HAP-1 (cell line): ENCODE results near the gene INMT.

Experiments
- DNase-seq, 2 experiments: peaks; one replicate each; pipeline ENCODE4 v3.0.0-alpha.2; 2016 to 2020; ENCODE audit warnings: low spot score in 2 of 2
- H3K27me3 ChIP-seq: fragments of 250-450 bp; sonication (Bioruptor Pico); 2 replicates; pipeline ENCODE4 v1.5.1; 2020; ENCODE audit warnings: low read depth, mild to moderate bottlenecking, moderate library complexity
- H3K36me3 ChIP-seq: fragments of 250-450 bp; sonication (Bioruptor Pico); replicated peaks from 2 replicates; pipeline ENCODE4 v1.5.1; 2020; ENCODE audit warnings: mild to moderate bottlenecking
- H3K4me1 ChIP-seq: fragments of 250-450 bp; sonication (Bioruptor Pico); 2 replicates; pipeline ENCODE4 v1.5.1; 2020; ENCODE audit warnings: mild to moderate bottlenecking
- H3K4me3 ChIP-seq: fragments of 250-450 bp; sonication (Bioruptor Pico); 2 replicates; pipeline ENCODE4 v1.5.1; 2020; ENCODE audit warnings: mild to moderate bottlenecking, moderate library complexity
- H3K9me3 ChIP-seq: fragments of 250-450 bp; sonication (Bioruptor Pico); 2 replicates; pipeline ENCODE4 v1.5.1; 2020; ENCODE audit warnings: mild to moderate bottlenecking, moderate library complexity
- in situ Hi-C: fragments of 300-500 bp; cut with MboI; formaldehyde crosslinking; loops from 3 replicates; pipeline ENCODE4 v1.14.3; 2020; ENCODE audit warnings: low sequenced_read_pairs, inconsistent platforms, mixed read lengths

The INMT gene

DNA sequence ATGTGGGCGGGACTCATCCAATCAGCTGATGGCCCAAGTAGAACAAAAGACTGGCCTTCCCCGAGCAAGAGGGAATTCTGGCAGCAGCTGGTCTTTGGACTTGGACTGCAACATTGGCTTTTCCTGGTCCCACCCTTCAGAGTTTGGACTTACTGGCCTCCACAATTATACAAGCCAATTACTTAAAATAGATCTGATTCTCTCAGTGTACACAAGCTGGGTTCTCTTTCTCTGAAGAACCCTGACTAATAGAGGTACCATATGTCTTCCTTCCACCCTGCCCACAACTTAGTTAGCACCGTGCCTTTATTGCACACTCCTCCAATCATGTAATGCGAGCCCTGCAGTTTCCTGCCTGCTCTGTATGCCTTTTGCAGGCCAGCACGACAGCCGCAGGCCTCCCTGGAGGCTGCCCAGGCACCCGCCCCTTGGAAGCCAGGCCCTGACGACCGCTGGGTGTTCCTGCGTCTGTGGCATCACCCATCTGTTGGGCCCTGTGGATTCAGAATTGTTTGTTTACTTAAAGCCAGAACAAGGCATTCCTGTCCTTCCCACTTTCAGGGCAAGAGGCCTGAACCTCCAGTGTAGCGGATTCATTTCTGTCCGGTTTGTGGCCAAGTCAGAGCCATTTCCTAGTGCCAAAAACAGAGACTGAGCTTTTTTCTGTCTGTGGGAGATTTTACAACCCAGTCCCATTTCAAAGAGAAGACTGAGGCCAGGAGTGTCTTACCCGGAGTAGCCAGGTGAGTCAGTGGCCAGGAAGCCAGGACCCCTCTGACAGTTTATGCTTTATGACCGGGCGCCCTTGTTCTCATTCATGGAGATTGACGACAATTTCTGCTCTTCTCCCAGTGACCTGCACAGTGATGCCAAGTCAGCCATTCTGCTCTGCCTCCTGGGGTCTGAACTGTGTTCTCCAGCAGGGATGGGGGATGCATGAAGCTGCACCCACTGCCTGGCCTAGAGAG, 968 bp upstream of the INMT start:
- in situ Hi-C loops = no loop called here
- H3K4me3 ChIP-seq = no peak overlapping the region
- H3K9me3 ChIP-seq = no peaks in the 10 kb centered on the region
- H3K36me3 ChIP-seq = no peaks in the 10 kb centered on the region
- DNase-seq = no peak
- H3K4me1 ChIP-seq = no peaks in the 10 kb centered on the region
- no peaks in the 10 kb centered on the region for H3K27me3 ChIP-seq

DNA sequence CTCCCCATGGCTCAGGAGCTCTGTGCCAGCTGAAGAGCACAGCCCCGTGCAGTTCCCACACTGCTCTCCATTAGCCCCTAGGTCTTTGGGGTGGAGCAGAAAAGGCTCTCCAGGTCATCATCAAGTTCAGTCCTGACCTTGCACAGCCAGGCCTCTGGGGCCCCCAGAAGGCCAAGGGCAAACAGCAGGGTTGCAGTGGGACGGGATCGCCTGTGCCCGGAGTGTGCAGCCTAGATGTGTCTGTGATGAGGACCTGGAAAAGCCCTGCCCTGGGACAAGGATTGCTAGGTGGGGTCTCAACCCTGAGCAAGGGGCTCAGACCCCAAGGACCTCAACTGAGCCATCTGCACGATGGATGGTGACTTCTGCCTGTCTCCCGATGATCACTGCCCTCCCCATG, 549 bp downstream of the INMT start:
- Histone ChIP-seq H3K27me3 (no peaks in the 10 kb centered on the region), H3K4me1 (no peaks in the 10 kb centered on the region), H3K36me3 (no peaks in the 10 kb centered on the region), H3K4me3 (no peak overlapping the region), H3K9me3 (no peaks in the 10 kb centered on the region)
- in situ Hi-C loops = no loop called here
- DNase-seq = no peak

DNA sequence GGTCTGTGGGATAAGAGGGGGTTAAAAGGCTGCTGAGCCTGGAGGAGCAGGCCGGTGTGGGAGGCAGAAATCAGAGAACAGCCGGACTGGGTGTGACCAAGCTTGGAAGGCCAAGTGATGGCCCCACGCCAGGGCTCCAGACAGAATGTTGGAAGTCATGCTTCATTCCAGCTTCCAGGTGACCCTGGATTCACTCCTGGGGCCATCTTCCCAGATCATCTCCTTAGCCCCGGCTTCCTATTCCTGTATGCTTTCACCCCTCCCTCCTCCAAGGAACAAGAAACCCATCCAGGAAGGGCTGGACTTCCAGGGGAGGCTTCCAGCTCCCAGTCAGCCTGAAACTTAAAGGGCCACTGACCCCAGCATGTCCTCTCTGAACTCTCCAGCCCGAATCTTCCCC, 1.0 kb downstream of the INMT start:
- no peaks in the 10 kb centered on the region for H3K27me3 ChIP-seq
- no peaks in the 10 kb centered on the region for H3K9me3 ChIP-seq
- no peak overlapping the region for H3K4me3 ChIP-seq
- no peaks in the 10 kb centered on the region for H3K36me3 ChIP-seq
- no peaks in the 10 kb centered on the region for H3K4me1 ChIP-seq
- in situ Hi-C loops = no loop called here
- DNase-seq = no peak

DNA sequence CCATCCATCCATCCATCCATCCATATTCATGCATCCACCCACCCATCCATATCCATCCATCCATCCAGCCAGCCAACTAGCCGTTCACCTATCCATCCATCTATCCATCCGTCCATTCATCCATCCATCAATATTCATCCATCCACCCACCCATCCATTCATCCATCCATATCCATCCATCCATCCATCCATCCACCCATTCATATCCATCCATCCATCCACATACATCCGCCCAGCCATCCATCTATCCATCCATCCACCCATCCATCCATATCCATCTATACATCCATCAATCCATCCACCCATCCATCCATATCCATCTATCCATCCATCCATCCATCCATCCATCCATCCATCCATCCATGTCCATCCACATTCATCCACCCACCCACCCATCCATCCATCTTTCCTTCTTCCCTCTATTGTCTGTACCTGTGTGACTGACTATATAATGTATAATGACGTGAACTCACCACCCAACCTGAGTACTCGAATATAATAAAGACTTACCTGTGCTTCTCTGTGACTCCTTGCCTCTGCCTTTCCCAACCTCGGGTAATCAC, 2.5 kb downstream of the INMT start:
- H3K36me3 ChIP-seq = no peaks in the 10 kb centered on the region
- no peak for DNase-seq
- H3K27me3 ChIP-seq = no peaks in the 10 kb centered on the region
- no peaks in the 10 kb centered on the region for H3K9me3 ChIP-seq
- no peaks in the 10 kb centered on the region for H3K4me1 ChIP-seq
- no peak overlapping the region for H3K4me3 ChIP-seq
- in situ Hi-C loops = no loop called here

DNA sequence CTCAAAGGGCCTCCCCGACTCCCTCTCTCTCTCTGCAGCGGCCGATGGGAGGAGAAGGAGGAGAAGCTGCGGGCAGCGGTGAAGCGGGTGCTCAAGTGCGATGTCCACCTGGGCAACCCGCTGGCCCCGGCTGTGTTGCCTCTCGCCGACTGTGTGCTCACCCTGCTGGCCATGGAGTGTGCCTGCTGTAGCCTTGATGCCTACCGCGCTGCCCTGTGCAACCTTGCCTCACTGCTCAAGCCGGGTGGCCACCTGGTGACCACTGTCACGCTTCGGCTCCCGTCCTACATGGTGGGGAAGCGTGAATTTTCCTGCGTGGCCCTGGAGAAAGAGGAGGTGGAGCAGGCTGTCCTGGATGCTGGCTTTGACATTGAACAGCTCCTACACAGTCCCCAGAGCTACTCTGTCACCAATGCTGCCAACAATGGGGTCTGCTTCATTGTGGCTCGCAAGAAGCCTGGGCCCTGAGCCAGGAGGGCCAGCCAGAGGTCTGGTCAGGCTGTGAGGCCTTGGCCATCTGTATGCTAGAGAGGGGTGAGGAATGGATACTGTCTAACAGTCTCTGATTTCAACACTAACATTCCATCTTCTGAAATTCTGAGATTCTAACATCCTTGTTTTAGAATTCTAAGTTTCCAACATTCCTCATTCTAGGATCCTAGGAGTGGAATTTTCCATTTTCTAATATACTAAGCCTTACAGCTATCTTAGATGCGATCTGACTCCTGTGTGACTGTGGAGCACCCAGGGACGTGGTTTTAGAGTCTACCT, 3.6 kb downstream of the INMT start:
- Histone ChIP-seq H3K9me3 (no peaks in the 10 kb centered on the region), H3K4me3 (no peak overlapping the region), H3K4me1 (no peaks in the 10 kb centered on the region), H3K36me3 (no peaks in the 10 kb centered on the region), H3K27me3 (no peaks in the 10 kb centered on the region)
- no peak for DNase-seq
- in situ Hi-C loops = no loop called here

DNA sequence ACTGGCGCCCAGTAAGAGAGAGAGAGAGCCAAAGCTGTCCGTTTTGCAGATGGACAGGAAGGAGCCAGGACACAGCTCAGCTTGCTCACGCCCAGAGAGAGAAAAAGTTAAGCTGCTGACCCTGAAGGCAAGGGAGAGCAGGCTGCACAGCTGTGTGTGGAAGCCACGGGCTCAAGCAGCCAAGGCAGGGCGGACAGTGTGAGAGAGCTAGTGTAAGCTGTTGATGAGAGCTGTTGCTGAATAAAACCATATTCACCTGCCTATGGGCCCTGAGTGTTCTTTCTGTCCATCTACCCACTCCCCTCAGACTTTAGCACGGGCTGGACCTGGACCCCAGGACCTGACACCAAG, 5.4 kb downstream of the INMT start:
- Histone ChIP-seq H3K9me3 (no peaks in the 10 kb centered on the region), H3K36me3 (no peaks in the 10 kb centered on the region), H3K27me3 (no peaks in the 10 kb centered on the region; the same call in 1 of the 2 replicates), H3K4me3 (no peak overlapping the region), H3K4me1 (no peaks in the 10 kb centered on the region)
- DNase-seq = no peak
- in situ Hi-C loops = no loop called here

DNA sequence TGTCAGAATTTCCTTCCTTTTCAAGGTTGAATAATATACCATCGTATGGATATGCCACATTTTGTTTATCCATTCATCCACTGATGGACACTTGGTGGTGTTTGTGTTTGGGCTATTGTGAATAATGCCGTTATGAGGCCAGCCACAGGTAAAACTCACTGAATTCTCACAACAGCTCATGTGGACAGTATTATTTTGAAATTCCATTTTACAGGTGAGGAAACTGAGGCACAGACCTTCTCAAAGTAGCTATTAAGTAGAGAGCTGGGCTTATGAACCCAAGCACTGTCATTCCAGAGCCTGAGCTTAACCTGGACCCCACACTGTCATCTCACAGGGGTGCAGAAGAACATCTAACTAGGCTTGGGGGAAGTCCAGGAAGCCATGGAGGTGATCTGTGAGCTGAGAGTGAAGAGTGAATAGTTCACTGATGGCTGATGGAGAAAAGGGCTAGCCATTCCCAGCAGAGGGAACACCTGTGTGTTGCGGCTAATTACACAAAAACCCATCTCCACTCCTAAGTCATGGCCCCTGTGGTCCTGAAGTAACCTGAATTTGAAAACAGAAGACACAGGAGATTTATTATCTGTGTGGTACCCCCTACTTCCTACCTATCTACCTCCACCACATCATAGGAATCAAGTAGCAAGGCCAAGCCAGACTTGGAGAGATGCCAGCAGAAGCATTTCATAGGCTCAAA, 8.7 kb downstream of the INMT start:
- Histone ChIP-seq H3K36me3 (no peaks in the 10 kb centered on the region), H3K4me1 (no peaks in the 10 kb centered on the region), H3K4me3 (no peak overlapping the region), H3K9me3 (no peaks in the 10 kb centered on the region), H3K27me3 (no peaks in the 10 kb centered on the region; the same call in 1 of the 2 replicates)
- in situ Hi-C loops = no loop called here
- no peak for DNase-seq

DNA sequence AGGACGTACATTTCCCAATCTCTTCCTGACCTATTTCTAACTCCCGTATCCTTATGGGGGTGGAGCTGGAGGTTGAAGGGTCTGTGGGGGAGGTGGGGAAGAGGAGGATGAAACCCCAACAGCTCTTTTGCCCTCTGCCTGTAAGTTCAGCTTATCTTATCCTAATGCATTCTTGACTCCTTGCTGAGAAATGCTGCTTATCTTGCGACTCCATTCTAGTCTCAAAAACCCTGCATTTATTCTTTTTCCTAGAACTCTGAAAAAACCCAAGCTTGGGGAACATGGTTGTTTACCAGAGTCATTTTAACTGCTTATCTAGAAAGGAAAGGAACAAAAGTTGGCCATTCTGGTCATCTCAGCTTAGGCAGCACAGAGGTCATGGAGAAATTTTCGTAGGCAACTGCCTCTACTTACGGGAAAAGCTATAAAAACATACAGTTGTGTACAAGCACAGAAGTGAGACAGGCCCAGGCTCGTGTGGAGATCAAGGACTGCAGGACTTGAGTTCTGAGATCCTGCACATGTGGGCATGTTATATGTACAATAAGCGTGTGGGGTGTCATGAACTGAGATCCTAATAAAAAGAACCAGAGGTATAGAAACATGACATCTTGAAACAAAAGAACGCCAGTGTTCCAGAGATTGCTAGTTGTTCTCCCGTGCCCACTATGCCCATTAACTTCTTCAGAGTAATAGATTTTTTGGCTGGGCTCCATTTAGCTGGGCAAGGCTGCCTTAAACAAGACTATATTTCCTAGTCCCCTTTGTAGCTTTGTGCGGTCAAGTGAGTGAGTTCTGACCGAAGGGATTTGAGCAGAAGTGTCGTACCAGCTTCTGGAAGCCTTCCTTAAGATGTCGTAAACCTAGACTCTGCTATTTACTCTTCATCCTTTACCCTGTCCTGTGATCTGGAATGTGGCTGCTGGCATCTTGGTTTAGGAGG, 9.6 kb downstream of the INMT start:
- Histone ChIP-seq H3K36me3 (no peaks in the 10 kb centered on the region), H3K9me3 (no peaks in the 10 kb centered on the region), H3K4me3 (no peak overlapping the region), H3K27me3 (no peaks in the 10 kb centered on the region; the same call in 1 of the 2 replicates), H3K4me1 (no peaks in the 10 kb centered on the region)
- in situ Hi-C loops = no loop called here
- no peak for DNase-seq

DNA sequence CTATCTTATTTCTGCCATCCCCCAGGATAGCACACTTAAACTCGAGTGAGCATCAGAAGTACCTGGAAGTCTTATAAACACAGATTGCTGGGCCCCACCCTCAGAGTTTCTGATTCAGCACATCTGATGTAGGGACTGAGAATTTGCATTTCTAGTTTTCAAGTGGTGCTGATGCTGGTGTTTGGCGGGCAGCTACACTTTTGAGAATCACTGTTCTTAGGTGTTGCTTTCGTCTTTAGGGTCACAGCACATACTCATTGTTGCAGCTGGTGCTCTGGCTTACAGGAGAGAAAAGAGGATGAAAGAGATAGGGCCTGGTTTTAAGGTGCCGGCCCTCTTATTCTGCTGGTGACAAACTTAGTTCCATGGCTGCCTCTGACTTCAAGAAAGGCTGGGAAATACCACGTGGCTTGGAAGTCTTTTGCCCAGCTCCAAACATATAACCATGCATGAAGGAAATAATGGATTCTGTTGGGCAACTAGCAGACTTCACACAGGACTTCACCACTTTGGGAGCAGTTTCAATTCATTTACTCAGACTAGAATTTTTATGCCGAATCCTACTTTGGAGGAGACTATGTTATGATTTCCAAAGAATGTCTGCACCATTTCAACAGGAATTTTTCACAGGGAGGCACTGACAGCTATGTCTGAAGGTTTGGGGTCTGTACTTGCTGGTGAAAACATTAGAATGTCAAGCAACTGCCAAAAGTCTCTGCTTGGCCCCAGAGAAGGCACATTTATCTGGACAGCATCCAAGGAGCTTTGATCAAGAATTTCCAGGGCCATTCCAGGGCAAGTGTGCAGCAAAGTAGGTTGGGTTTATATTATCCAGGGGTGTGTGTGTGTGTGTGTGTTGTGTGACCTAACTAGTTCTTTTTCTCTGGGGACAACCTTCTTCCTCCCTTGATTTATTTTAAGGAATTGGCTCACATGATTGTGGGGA, 12.4 kb downstream of the INMT start:
- no peak overlapping the region for H3K4me3 ChIP-seq
- no peaks in the 10 kb centered on the region for H3K4me1 ChIP-seq
- H3K36me3 ChIP-seq = no peaks in the 10 kb centered on the region
- in situ Hi-C loops = no loop called here
- H3K27me3 ChIP-seq = peaks cover 3% of the 10 kb centered on the region
- no peaks in the 10 kb centered on the region for H3K9me3 ChIP-seq
- DNase-seq = no peak

DNA sequence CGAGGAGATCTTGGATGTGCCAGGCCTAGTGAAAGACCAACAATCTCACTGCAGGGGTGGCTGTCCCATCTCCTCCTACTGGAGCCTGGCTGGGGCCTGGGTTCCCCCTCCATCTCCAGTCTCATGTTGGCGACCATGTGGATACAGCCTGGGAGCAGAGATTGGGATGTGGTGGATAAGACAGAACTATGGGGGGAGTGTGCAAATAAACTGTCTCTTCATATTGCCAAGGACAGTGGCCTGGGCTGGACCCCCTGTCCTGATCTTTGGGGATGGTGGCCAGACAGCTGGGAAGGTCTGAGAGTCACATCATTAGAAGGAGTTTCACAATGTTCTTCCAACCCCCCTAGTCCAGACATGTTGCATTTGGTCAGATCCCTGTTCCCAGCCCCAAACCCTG, 13.5 kb downstream of the INMT start:
- DNase-seq = no peak
- no peaks in the 10 kb centered on the region for H3K4me1 ChIP-seq
- no peaks in the 10 kb centered on the region for H3K9me3 ChIP-seq
- in situ Hi-C loops = no loop called here
- H3K27me3 ChIP-seq = peaks cover 3% of the 10 kb centered on the region
- H3K36me3 ChIP-seq = no peaks in the 10 kb centered on the region
- no peak overlapping the region for H3K4me3 ChIP-seq

DNA sequence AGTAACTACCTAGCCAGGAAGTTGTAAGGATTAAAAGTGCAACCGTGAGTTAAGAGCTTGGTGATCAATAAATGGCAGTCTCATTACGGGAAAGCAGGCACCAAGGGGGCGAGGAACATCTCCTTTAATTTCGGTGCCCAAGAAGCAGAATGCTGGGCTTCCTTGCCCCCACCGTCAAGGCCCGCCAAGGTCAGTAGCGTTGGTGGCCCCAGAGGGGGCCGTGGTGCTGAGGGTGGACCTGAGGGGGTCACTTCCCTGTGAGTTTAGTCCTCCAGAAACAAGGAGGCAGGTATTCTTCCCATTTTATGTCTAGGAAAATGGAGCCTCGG, 18.9 kb downstream of the INMT start:
- Histone ChIP-seq H3K36me3 (no peaks in the 10 kb centered on the region), H3K4me3 (peak overlapping the region; percentile 62), H3K4me1 (peaks cover 6% of the 10 kb centered on the region), H3K27me3 (peaks cover 3% of the 10 kb centered on the region; the same call in 1 of the 2 replicates), H3K9me3 (no peaks in the 10 kb centered on the region)
- DNase-seq = no peak
- in situ Hi-C loops = no loop called here
